Measurements from ENCODE around the gene MPC1L.

The MPC1L gene

GRCh38 chrX:40647307-40648197 lies 24.3 kb downstream of the MPC1L start, which contains the start of gene CXorf38:
Gene CXorf38 (minus strand): TSS chrX:40647561. CDS start chrX:40647520, 41 bp downstream.
- Histone ChIP-seq H4K91ac (ENCODE audit: low read length) (peak within 1 kb of the TSS; percentile 27), H3K4me1 (ENCODE audit: control insufficient read depth, insufficient read depth, low read depth, low read length) (peaks cover 4% of the 10 kb centered on the region), H3K4me2 (ENCODE audit: low read length, poor library complexity, severe bottlenecking) (peak within 1 kb of the TSS; percentile 68), H3K9ac (ENCODE audit: low read length) (peak within 1 kb of the TSS; percentile 87), H4K8ac (ENCODE audit: low read length) (peak within 1 kb of the TSS; percentile 69), H2BK5ac (ENCODE audit: low read depth, low read length, poor library complexity, severe bottlenecking) (no peak within 1 kb of the TSS), H2AK5ac (ENCODE audit: low read length, severe bottlenecking) (no peak within 1 kb of the TSS), H3K36me3 (ENCODE audit: control insufficient read depth in 1 of 2, insufficient read depth in 2 of 2, low read depth in 1 of 2, low read length in 2 of 2) (peaks cover 3 to 11% of the 10 kb centered on the region in 2 experiments), H3K23ac (ENCODE audit: low read length in 2 of 2) (peak within 1 kb of the TSS in 1 of 2 experiments; percentile 87), H3K27me3 (ENCODE audit: control insufficient read depth in 1 of 2, insufficient read depth in 1 of 2, low read length in 2 of 2) (peaks cover 0 to 16% of the 10 kb centered on the region in 2 experiments), H3K79me1 (replicated peaks; ENCODE audit: low read length, poor library complexity, severe bottlenecking) (no peaks in the 10 kb centered on the region), H2AFZ (ENCODE audit: low read depth, low read length) (peak within 1 kb of the TSS; percentile 71), H3K27ac (ENCODE audit: low read length, poor library complexity, severe bottlenecking) (peak within 1 kb of the TSS; percentile 54), H3K4me3 (ENCODE audit: insufficient read depth in 1 of 2, low read depth in 1 of 2, low read length in 2 of 2) (peak within 1 kb of the TSS; percentile 85 to 90), H3K14ac (ENCODE audit: low read length in 2 of 2) (no peak within 1 kb of the TSS), H3K18ac (ENCODE audit: low read depth in 1 of 2, low read length in 2 of 2) (peak within 1 kb of the TSS; percentile 21 to 46), H3K4ac (ENCODE audit: low read depth in 1 of 2, low read length in 2 of 2) (peak within 1 kb of the TSS in 1 of 2 experiments; percentile 47), H3K9me3 (ENCODE audit: control insufficient read depth, low read length) (no peaks in the 10 kb centered on the region), H2BK120ac (ENCODE audit: low read depth, low read length) (peak within 1 kb of the TSS; percentile 49), H2BK12ac (ENCODE audit: low read length in 2 of 2) (no peak within 1 kb of the TSS), H2BK15ac (ENCODE audit: low read depth, poor library complexity, severe bottlenecking) (no peak within 1 kb of the TSS)
- 6% methylated on average over 38 of the region's 66 CpGs for WGBS
- DNase-seq, result peak; percentile 80

GRCh38 chrX:40651620-40652223 lies 28.5 kb downstream of the MPC1L start:
- Histone ChIP-seq H2AK5ac (ENCODE audit: low read length, severe bottlenecking) (no peak overlapping the region), H3K18ac (ENCODE audit: low read depth in 1 of 2, low read length in 2 of 2) (no peak overlapping the region), H3K4me2 (ENCODE audit: low read length, poor library complexity, severe bottlenecking) (no peak overlapping the region), H3K4me3 (ENCODE audit: insufficient read depth in 1 of 2, low read depth in 1 of 2, low read length in 2 of 2) (no peak overlapping the region), H2BK12ac (ENCODE audit: low read length in 2 of 2) (no peak overlapping the region), H3K79me1 (replicated peaks; ENCODE audit: low read length, poor library complexity, severe bottlenecking) (peaks cover 2% of the 10 kb centered on the region), H3K23ac (ENCODE audit: low read length in 2 of 2) (no peak overlapping the region), H3K27ac (ENCODE audit: low read length, poor library complexity, severe bottlenecking) (no peak overlapping the region), H3K14ac (ENCODE audit: low read length in 2 of 2) (no peak overlapping the region), H3K36me3 (ENCODE audit: control insufficient read depth in 1 of 2, insufficient read depth in 2 of 2, low read depth in 1 of 2, low read length in 2 of 2) (peaks cover 0 to 34% of the 10 kb centered on the region in 2 experiments), H2BK15ac (ENCODE audit: low read depth, poor library complexity, severe bottlenecking) (no peak overlapping the region), H3K27me3 (ENCODE audit: control insufficient read depth in 1 of 2, insufficient read depth in 1 of 2, low read length in 2 of 2) (peaks cover 0 to 34% of the 10 kb centered on the region in 2 experiments), H2BK5ac (ENCODE audit: low read depth, low read length, poor library complexity, severe bottlenecking) (no peak overlapping the region), H2AFZ (ENCODE audit: low read depth, low read length) (no peak overlapping the region), H3K4me1 (ENCODE audit: control insufficient read depth, insufficient read depth, low read depth, low read length) (no peaks in the 10 kb centered on the region), H3K4ac (ENCODE audit: low read depth in 1 of 2, low read length in 2 of 2) (no peak overlapping the region), H3K9me3 (ENCODE audit: control insufficient read depth, low read length) (no peaks in the 10 kb centered on the region), H4K8ac (ENCODE audit: low read length) (no peak overlapping the region), H2BK120ac (ENCODE audit: low read depth, low read length) (no peak overlapping the region), H3K9ac (ENCODE audit: low read length) (no peak overlapping the region), H4K91ac (ENCODE audit: low read length) (no peak overlapping the region)
- WGBS, result 0% methylated on average over 1 of the region's 3 CpGs
- peak; percentile 58 for DNase-seq

- H3K9ac ChIP-seq (ENCODE audit: low read length), result no peak overlapping the region
- H3K36me3 ChIP-seq (ENCODE audit: control insufficient read depth in 1 of 2, insufficient read depth in 2 of 2, low read depth in 1 of 2, low read length in 2 of 2), result peaks cover 4 to 41% of the 10 kb centered on the region in 2 experiments
- WGBS, result no CpG with 5 or more reads among the region's 1 CpG
These were observed 29.4 kb downstream of the MPC1L start for GRCh38 chrX:40652664-40653063.

GRCh38 chrX:40653535-40653934 lies 30.3 kb downstream of the MPC1L start:
- Histone ChIP-seq H2BK12ac (ENCODE audit: low read length in 2 of 2) (no peak overlapping the region), H2AFZ (ENCODE audit: low read depth, low read length) (no peak overlapping the region), H2BK15ac (ENCODE audit: low read depth, poor library complexity, severe bottlenecking) (no peak overlapping the region), H3K79me1 (replicated peaks; ENCODE audit: low read length, poor library complexity, severe bottlenecking) (peaks cover 2% of the 10 kb centered on the region), H3K27me3 (ENCODE audit: control insufficient read depth in 1 of 2, insufficient read depth in 1 of 2, low read length in 2 of 2) (peaks cover 0 to 42% of the 10 kb centered on the region in 2 experiments), H3K18ac (ENCODE audit: low read depth in 1 of 2, low read length in 2 of 2) (no peak overlapping the region), H2BK120ac (ENCODE audit: low read depth, low read length) (no peak overlapping the region), H3K4me2 (ENCODE audit: low read length, poor library complexity, severe bottlenecking) (no peak overlapping the region), H4K8ac (ENCODE audit: low read length) (no peak overlapping the region), H2AK5ac (ENCODE audit: low read length, severe bottlenecking) (no peak overlapping the region), H3K9me3 (ENCODE audit: control insufficient read depth, low read length) (no peaks in the 10 kb centered on the region), H3K23ac (ENCODE audit: low read length in 2 of 2) (no peak overlapping the region), H3K9ac (ENCODE audit: low read length) (no peak overlapping the region), H3K4me1 (ENCODE audit: control insufficient read depth, insufficient read depth, low read depth, low read length) (no peaks in the 10 kb centered on the region), H3K4me3 (ENCODE audit: insufficient read depth in 1 of 2, low read depth in 1 of 2, low read length in 2 of 2) (no peak overlapping the region), H4K91ac (ENCODE audit: low read length) (no peak overlapping the region), H3K4ac (ENCODE audit: low read depth in 1 of 2, low read length in 2 of 2) (no peak overlapping the region), H3K27ac (ENCODE audit: low read length, poor library complexity, severe bottlenecking) (no peak overlapping the region), H2BK5ac (ENCODE audit: low read depth, low read length, poor library complexity, severe bottlenecking) (no peak overlapping the region), H3K14ac (ENCODE audit: low read length in 2 of 2) (no peak overlapping the region), H3K36me3 (ENCODE audit: control insufficient read depth in 1 of 2, insufficient read depth in 2 of 2, low read depth in 1 of 2, low read length in 2 of 2) (peaks cover 7 to 41% of the 10 kb centered on the region in 2 experiments)
- no peak for DNase-seq
- 88% methylated on average over 2 of the region's 2 CpGs for WGBS

More at GRCh38 chrX:40652664-40653063, 29.4 kb downstream of the MPC1L start:
- Histone ChIP-seq H3K4ac (ENCODE audit: low read depth in 1 of 2, low read length in 2 of 2) (no peak overlapping the region), H3K79me1 (replicated peaks; ENCODE audit: low read length, poor library complexity, severe bottlenecking) (peaks cover 2% of the 10 kb centered on the region), H3K27ac (ENCODE audit: low read length, poor library complexity, severe bottlenecking) (no peak overlapping the region), H2BK15ac (ENCODE audit: low read depth, poor library complexity, severe bottlenecking) (no peak overlapping the region), H2BK12ac (ENCODE audit: low read length in 2 of 2) (no peak overlapping the region), H2BK120ac (ENCODE audit: low read depth, low read length) (no peak overlapping the region), H3K4me2 (ENCODE audit: low read length, poor library complexity, severe bottlenecking) (no peak overlapping the region), H3K27me3 (ENCODE audit: control insufficient read depth in 1 of 2, insufficient read depth in 1 of 2, low read length in 2 of 2) (peaks cover 0 to 41% of the 10 kb centered on the region in 2 experiments), H2AFZ (ENCODE audit: low read depth, low read length) (no peak overlapping the region), H4K8ac (ENCODE audit: low read length) (no peak overlapping the region), H3K14ac (ENCODE audit: low read length in 2 of 2) (no peak overlapping the region), H4K91ac (ENCODE audit: low read length) (no peak overlapping the region), H2AK5ac (ENCODE audit: low read length, severe bottlenecking) (no peak overlapping the region), H3K23ac (ENCODE audit: low read length in 2 of 2) (no peak overlapping the region), H3K9me3 (ENCODE audit: control insufficient read depth, low read length) (no peaks in the 10 kb centered on the region), H3K18ac (ENCODE audit: low read depth in 1 of 2, low read length in 2 of 2) (no peak overlapping the region), H2BK5ac (ENCODE audit: low read depth, low read length, poor library complexity, severe bottlenecking) (no peak overlapping the region), H3K4me3 (ENCODE audit: insufficient read depth in 1 of 2, low read depth in 1 of 2, low read length in 2 of 2) (no peak overlapping the region), H3K4me1 (ENCODE audit: control insufficient read depth, insufficient read depth, low read depth, low read length) (no peaks in the 10 kb centered on the region)
- no peak for DNase-seq
